ENCODE measurements around the gene NMRK2. TPM values are rescaled to one million over a fixed set of nuclear protein-coding genes. Genes with fewer than 3 reads are reported as not detected.

Gene NMRK2
- total RNA-seq, 1 donor from 2014 or later = 4.0 TPM

DNA sequence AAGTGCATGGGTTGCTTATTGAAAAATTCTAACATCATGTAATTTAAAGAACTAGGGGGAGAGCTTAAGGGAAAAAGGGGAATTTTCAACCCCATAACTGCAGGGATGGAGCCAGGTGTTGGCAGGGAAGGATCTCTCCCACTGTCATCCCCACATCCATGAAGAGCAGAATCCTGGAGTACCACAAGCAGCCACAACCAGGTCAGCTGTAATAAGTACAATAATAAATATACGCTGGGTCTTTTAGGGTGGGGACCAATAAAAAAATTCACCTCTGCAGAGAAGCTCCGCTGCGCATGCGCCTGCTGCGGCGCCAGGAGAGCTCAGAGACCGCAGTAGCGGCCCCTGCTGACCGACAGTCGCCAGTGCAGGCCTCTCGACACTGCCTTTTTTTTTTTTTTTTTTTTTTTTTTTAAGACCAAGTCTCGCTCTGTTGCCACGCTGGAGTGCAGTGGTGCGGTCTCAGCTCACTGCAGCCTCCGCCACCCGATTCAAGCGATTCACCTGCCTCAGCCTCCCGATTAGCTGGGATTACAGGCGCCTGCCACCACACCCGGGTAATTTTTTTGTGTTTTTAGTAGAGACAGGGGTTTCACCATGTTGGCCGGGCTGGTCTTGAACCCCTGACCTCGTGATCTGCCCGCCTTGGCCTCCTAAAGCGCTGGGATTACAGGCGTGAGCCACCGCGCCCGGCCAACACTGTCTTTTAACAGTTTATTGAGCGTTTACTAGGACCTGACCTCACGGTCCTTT is 54.9 kb downstream of the NMRK2 start:
- Mint-ChIP-seq H3K27ac (ENCODE audit: unreplicated experiment) (peak overlapping the region; percentile 38), H3K9me3 (ENCODE audit: unreplicated experiment) (peaks cover 22% of the 10 kb centered on the region), H3K27me3 (ENCODE audit: unreplicated experiment) (peaks cover 7% of the 10 kb centered on the region), H3K36me3 (ENCODE audit: unreplicated experiment) (no peaks in the 10 kb centered on the region), H3K4me3 (ENCODE audit: unreplicated experiment) (peak overlapping the region; percentile 58), H3K4me1 (ENCODE audit: low read depth, unreplicated experiment) (peaks cover 18% of the 10 kb centered on the region)
- TF ChIP-seq, protein P1, sequence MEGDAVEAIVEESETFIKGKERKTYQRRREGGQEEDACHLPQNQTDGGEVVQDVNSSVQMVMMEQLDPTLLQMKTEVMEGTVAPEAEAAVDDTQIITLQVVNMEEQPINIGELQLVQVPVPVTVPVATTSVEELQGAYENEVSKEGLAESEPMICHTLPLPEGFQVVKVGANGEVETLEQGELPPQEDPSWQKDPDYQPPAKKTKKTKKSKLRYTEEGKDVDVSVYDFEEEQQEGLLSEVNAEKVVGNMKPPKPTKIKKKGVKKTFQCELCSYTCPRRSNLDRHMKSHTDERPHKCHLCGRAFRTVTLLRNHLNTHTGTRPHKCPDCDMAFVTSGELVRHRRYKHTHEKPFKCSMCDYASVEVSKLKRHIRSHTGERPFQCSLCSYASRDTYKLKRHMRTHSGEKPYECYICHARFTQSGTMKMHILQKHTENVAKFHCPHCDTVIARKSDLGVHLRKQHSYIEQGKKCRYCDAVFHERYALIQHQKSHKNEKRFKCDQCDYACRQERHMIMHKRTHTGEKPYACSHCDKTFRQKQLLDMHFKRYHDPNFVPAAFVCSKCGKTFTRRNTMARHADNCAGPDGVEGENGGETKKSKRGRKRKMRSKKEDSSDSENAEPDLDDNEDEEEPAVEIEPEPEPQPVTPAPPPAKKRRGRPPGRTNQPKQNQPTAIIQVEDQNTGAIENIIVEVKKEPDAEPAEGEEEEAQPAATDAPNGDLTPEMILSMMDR (IDR thresholded peaks at IDR 0.05; ENCODE audit: partially characterized antibody, unreplicated experiment) = peak; percentile 88
- peak; percentile 85 for DNase-seq

DNA sequence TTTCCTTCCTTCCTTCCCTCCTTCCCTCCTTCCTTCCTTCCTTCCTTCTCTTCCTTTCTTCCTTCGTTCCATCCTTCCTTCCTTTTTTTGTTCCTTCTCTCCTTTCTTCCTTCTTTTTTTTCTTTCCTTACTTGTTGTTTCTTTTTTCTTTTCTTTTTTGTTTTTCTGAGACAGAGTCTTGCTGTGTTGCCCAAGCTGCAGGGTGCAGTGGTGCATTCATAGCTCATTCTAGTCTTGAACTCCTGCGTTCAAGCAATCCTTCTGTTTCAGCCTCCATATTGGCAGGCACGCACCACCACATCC is 57.9 kb downstream of the NMRK2 start:
- Mint-ChIP-seq H3K27ac (ENCODE audit: unreplicated experiment) (peak overlapping the region; percentile 73), H3K4me3 (ENCODE audit: unreplicated experiment) (peak overlapping the region; percentile 73)

More for the DNA sequence above, 57.9 kb downstream of the NMRK2 start:
- DNase-seq = no peak
- H3K36me3 Mint-ChIP-seq (ENCODE audit: unreplicated experiment) = no peaks in the 10 kb centered on the region
- TF ChIP-seq, protein P1 (IDR thresholded peaks at IDR 0.05; ENCODE audit: partially characterized antibody, unreplicated experiment) = no peak
- H3K9me3 Mint-ChIP-seq (ENCODE audit: unreplicated experiment) = peaks cover 6% of the 10 kb centered on the region
- H3K27me3 Mint-ChIP-seq (ENCODE audit: unreplicated experiment) = peaks cover 3% of the 10 kb centered on the region
- peaks cover 8% of the 10 kb centered on the region for H3K4me1 Mint-ChIP-seq (ENCODE audit: low read depth, unreplicated experiment)

Small RNA genes lying within 50 kb of the gene (microRNA-seq; reads per million reads assigned to microRNA genes)
- gene MIR637 (ENCODE audit: unreplicated experiment) = not detected

Other genes starting within 250 kb of the NMRK2 start
- 169 TPM for gene PIP5K1C, start 232.6 kb upstream of the NMRK2 start, total RNA-seq (ENCODE audit: unreplicated experiment)
- 3.1 TPM for gene TJP3, start 224.7 kb upstream of the NMRK2 start, total RNA-seq (ENCODE audit: unreplicated experiment)
- 23.3 TPM for gene APBA3, start 171.4 kb upstream of the NMRK2 start, total RNA-seq (ENCODE audit: unreplicated experiment)
- 33.0 TPM for gene MRPL54, start 170.4 kb upstream of the NMRK2 start, total RNA-seq (ENCODE audit: unreplicated experiment)
- not detected for gene RAX2, start 160.8 kb upstream of the NMRK2 start, total RNA-seq (ENCODE audit: unreplicated experiment)
- gene MATK, start 146.7 kb upstream of the NMRK2 start, total RNA-seq (ENCODE audit: unreplicated experiment) = not detected
- gene ZFR2, start 64.0 kb upstream of the NMRK2 start, total RNA-seq (ENCODE audit: unreplicated experiment) = 8.9 TPM
- 182 TPM for gene ATCAY, start 52.4 kb upstream of the NMRK2 start, total RNA-seq (ENCODE audit: unreplicated experiment)
- 221 TPM for gene DAPK3, start 38.0 kb downstream of the NMRK2 start, total RNA-seq (ENCODE audit: unreplicated experiment)
- gene EEF2, start 52.4 kb downstream of the NMRK2 start, total RNA-seq (ENCODE audit: unreplicated experiment) = 2,255 TPM
- 95.8 TPM for gene PIAS4, start 74.7 kb downstream of the NMRK2 start, total RNA-seq (ENCODE audit: unreplicated experiment)
- gene ZBTB7A, start 133.8 kb downstream of the NMRK2 start, total RNA-seq (ENCODE audit: unreplicated experiment) = 21.8 TPM
- gene MAP2K2, start 191.1 kb downstream of the NMRK2 start, total RNA-seq (ENCODE audit: unreplicated experiment) = 148 TPM
- not detected for gene CREB3L3, start 220.6 kb downstream of the NMRK2 start, total RNA-seq (ENCODE audit: unreplicated experiment)
- 48.3 TPM for gene SIRT6, start 249.5 kb downstream of the NMRK2 start, total RNA-seq (ENCODE audit: unreplicated experiment)
- gene ANKRD24, start 249.6 kb downstream of the NMRK2 start, total RNA-seq (ENCODE audit: unreplicated experiment) = 6.1 TPM